ENCODE results near the gene TSPEAR.

- TF ChIP-seq CTCF (IDR thresholded peaks at IDR 0.05), result no peak
- no peak for TF ChIP-seq EZH2 (IDR thresholded peaks at IDR 0.05; ENCODE audit: borderline replicate concordance, insufficient read depth, low read depth, low read length, poor library complexity, severe bottlenecking)
Observed at GRCh38 chr21:44518686-44519085, 192.7 kb downstream of the TSPEAR start.

Measured in B cell (primary cell).